HG02970 (cell line): ENCODE results near the gene CLDN16.

Experiments
- ATAC-seq: cut with Tn5 transposase; IDR thresholded peaks from one replicate; pipeline ENCODE4 v1.9.1; 2021; ENCODE audit warnings: mild to moderate bottlenecking, moderate library complexity, moderate number of reproducible peaks; ENCODE audit not compliant: unreplicated experiment, low FRiP score

Gene CLDN16, protein sequence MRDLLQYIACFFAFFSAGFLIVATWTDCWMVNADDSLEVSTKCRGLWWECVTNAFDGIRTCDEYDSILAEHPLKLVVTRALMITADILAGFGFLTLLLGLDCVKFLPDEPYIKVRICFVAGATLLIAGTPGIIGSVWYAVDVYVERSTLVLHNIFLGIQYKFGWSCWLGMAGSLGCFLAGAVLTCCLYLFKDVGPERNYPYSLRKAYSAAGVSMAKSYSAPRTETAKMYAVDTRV

GRCh38 chr3:190387578-190388213 is at the start of gene CLDN16:
Gene CLDN16 (plus strand): TSS chr3:190388163. CDS start chr3:190388330, 167 bp downstream.
- no peak for ATAC-seq

GRCh38 chr3:190338717-190339116 is 49.2 kb upstream of the CLDN16 start:
- no peak for ATAC-seq

GRCh38 chr3:190339130-190339529 is 48.8 kb upstream of the CLDN16 start:
- ATAC-seq: peak; percentile 57

DNA sequence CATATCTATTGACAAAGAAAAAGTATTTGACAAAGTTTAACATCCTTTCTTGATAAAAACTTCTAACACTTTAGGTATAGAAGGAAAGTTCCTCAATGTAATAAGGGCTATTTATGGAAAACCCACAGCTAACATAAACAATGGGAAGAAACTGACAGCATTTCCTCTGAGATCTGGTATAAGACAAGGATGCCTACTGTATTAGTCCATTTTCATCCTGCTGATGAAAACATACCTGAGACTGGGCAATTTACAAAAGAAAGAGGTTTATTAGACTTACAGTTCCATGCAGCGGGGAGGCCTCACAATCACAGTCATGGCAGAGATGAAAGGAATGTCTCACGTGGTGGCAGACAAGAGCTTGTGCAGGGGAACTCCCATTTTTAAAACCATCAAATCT is 47.9 kb upstream of the CLDN16 start:
- no peak for ATAC-seq

DNA sequence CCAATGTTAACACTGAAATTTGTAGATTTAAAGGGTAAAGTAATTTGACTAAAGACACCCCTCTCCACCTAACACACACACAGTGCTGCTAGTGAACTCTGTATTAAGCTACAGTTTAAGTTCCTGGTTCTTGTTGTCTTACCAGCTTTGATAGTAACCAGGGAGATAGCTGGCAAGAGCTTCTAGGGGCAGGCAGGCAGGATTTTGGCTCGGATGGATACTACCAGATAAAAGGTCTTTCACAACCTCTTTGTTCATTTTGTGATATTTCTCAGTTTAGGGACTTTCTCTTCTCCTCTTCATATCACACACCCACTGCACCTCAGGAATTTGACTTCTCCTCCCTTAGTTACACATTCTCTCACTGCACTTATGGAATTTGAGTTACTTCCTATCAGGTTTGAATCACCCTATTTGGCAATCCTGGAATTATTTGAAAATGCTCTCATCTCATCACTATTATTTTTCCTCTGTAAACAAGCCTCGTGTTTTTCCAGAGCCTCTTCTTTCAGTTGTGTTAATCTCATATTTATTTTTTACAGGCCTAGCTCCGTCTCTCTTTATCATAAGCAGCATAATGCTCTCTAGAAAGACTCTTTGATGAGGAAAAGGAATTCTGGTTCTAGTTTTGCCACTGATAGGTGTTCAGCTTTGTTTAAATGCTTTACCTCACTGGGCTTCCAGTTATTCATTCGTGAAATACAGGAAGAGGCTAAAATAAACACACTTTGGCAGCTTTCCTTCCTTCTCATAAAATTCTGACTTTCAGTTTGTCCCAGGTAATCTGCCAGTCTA is 42.7 kb upstream of the CLDN16 start:
- ATAC-seq: no peak

- no peak for ATAC-seq
These were observed 42.1 kb upstream of the CLDN16 start for GRCh38 chr3:190345878-190346277.

DNA sequence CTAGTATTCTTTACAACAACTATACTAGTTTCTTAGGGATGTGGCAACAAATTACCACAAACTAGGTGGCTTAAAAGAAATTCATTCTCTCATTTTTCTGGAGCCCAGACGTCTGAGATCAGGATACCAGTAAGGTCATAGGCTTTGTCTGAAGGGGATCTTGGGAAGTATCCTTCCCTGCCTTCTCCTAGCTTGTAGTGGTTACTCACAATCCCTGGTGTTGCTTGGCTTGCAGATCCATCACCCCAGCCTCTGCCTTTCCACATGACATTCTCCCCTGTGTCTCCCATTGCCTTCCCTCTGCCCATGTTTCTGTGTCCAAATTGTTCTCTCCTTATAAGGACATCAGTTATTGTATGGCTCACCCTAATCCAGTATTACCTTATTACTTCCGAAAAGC is 41.4 kb upstream of the CLDN16 start:
- no peak for ATAC-seq

GRCh38 chr3:190352861-190353457 is 35.0 kb upstream of the CLDN16 start:
- ATAC-seq: no peak

DNA sequence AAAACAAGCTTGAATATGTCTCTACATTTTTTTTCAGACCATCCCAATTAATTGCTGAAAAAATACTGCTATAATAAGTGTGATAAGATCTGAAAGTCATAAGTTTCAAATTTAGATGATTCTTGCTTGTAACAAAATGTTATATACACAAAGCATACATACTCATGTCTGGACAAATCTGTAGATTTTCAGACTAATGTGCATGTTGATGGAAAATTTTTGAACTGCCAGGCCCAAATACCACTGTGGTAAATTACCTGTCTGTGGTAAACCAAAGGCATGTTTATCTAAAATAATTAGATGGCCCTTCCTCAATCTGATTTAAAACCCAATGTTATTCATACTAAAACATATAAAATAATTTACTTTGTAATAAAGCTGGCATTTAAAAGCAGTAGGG is 31.7 kb upstream of the CLDN16 start:
- ATAC-seq: no peak

DNA sequence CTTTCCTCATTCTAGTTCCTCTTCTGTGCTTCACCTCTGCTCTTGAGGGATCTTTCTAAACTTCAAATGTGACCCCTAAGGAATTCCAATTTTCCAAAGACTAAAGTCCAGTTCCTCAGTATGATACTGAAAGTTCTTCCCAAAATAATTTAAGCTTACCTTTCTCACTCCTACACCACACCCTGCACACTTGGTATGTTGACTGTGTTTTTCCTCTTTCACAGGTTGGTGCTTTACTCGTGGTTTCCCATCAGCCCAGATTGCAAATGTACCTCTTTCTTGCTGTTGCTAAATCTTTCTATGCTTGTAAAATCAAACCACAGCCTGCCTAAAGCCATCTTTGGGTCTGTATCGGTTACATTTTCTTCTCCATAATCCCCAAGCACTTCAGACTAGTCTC is 30.5 kb upstream of the CLDN16 start:
- ATAC-seq: no peak

GRCh38 chr3:190359813-190360212 is 28.1 kb upstream of the CLDN16 start:
- no peak for ATAC-seq

- no peak for ATAC-seq
These were observed 27.7 kb upstream of the CLDN16 start for GRCh38 chr3:190360228-190360627.

DNA sequence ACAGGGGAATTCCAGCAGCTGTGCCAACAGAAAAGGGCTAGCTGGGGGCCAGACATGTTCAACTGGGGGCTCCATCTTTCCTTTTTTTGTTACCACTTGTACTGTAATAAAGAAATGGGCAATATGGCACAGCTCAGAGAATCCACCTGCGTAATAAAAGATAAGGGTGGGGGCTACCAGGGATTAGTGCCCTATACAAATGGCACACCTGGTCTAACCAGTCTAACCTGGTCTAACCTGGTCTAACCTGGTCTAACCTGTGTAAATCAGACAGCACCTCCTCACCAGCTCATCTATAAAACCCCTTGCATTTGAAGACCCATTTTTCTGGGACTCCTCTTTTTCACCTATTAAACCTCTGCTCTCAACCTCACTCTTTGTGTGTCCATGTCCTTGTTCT is 26.2 kb upstream of the CLDN16 start:
- ATAC-seq: no peak

- ATAC-seq: no peak
These were observed 25.7 kb upstream of the CLDN16 start for GRCh38 chr3:190362258-190362657.

DNA sequence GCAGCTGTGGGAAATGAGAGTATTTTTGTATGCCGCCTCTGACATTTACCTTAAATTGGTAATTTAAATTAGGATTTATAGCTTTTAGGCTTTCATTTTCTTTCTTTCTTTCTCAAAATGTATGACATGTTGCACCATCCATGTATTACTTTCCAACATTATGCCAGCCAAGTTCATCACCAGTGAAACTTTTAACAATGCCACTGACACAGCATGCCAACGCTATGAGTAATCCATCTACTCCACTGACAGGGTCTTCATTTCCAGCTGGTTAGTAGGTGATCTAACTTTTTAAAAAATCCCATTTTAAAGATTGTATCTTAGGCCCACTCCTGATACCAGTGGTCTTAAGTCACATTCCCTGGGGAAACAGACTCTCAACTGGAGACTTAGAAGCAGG is 21.8 kb upstream of the CLDN16 start:
- ATAC-seq: no peak

DNA sequence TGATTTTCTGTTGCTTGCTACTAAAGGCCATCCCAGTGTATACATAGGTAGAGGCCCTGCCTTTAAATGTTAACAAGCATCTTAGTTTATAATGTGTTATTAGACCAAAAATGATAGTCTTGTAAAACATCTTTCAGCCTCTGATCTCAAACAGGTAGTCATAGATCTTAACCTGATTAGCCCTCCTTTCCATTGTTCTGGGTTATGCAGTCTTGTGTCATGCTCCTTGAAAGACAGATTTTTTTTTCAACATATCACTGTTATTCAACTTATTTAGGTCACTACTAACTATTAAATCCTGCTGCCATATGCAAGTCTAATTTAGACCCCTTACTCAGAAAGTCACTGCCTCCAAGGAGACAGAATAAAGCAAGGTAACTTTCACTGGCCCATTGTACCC is 19.1 kb upstream of the CLDN16 start:
- ATAC-seq: no peak

GRCh38 chr3:190369668-190370295 is 18.2 kb upstream of the CLDN16 start:
- no peak for ATAC-seq

DNA sequence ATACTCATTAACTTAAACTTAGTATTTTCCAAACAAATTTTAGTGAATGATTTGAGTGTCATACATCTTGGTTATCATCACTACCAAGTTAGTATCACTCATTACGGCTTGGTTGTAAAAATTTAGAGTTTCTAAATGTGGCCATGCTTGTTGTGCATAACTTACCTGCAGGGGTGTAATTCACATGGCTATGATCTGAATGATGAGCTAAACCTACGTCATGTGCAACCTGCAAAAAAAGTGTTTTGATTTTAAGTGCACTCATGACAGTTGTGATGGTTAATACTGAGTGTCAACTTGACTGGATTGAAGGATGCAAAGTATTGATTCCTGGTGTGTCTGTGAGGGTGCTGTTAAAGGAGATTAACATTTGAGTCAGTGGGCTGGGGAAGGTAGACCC is 17.6 kb upstream of the CLDN16 start:
- ATAC-seq: no peak

GRCh38 chr3:190371152-190371551 is 16.8 kb upstream of the CLDN16 start:
- no peak for ATAC-seq

DNA sequence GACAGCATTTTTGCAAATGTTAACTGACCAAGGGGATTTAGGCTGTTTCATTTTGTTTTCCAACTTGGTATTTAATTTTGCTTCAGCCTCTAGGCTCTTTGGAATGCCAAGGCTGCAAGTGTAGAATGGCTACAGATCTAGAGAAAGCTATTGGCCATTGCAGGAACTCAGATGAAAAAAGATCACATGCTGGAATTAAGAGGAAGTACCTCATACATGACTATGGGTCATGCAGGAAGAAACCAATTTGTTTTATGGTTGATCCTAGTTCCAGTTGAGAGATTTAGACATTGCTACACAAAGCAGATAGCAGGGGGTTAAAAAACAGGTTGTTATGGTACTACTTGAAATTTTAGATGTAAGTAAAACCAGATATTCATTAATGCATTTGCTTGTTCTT is 12.7 kb upstream of the CLDN16 start:
- no peak for ATAC-seq

DNA sequence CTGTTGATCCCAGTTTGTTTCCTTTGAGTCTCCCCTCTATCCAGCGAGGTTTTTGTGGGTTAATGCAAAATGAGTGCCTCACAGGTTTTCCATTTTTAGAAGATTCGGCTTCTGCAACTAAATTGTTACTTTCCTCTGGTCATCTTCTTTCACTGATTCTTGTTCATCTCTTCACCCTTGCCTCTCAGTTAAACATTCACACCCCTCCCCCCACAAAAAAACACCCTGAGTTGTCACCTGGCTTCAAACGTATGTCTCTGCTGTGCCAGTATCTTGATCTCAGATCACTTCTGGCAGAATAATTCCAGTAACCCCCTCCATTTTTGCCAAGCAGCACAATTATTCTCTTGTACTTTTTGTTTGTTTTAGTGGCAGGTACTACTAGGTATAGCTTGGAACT is 12.3 kb upstream of the CLDN16 start:
- no peak for ATAC-seq
